Measurements from ENCODE around the gene STRIT1.

- TF ChIP-seq POLR2A (IDR thresholded peaks at IDR 0.05; ENCODE audit: low read length): no peak
- TF ChIP-seq GATA1 (IDR thresholded peaks at IDR 0.05; ENCODE audit: low read depth, low read length): no peak
Measured at GRCh38 chr3:155323063-155323666, 29.7 kb upstream of the STRIT1 start.

All from erythroblast (primary cell).